A673 (cell line): ENCODE measurements around the gene SLC25A47.

Experiments
- CTCF ChIP-seq: fragments of 300-800, 200-600 bp; sonication (generic); conservative IDR thresholded peaks from 2 replicates; pipeline ENCODE4 v1.5.1; 2017; ENCODE audit warnings: low read depth, mild to moderate bottlenecking, antibody characterized with exemption, low read length, moderate library complexity, mixed read lengths
- EZH2 ChIP-seq: fragments of 200-600 bp; sonication (generic); IDR thresholded peaks from 2 replicates; pipeline ENCODE4 v1.6.1; 2017; ENCODE audit warnings: borderline replicate concordance, low read depth, mild to moderate bottlenecking, mixed read lengths, antibody characterized with exemption, low read length; ENCODE audit not compliant: poor library complexity, severe bottlenecking

DNA sequence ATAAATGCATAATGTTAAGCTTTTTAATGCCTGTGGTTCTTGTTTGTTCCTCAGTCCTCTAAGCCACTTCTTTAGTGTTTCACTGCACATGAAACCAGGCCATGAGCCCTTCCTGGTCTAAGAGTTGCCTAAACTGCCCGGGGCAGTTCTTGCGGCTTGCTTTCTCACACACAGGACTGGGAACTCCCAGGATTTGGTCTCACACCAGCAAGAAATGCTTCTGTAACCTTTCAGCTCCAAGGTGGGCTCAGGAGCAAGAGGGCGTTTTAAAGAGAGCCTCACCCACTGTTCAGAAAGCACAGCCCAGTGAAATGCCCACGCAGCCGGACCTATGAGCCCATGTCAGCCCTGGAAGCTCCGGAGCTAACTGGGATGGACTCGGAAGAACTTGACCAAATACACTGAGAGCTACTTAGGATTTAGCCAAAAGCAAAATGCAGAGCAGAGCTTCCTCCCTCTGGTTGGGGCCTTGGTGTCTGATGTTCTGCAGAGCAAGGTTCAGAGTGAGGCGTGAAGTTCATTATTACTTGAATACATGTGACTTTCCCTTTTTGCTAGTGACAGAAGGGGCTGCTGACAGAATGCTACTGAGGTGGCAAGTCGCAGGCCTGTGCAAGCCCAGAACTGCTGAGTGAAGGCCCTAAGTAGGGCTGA is 40.2 kb upstream of the SLC25A47 start:
- TF ChIP-seq CTCF (no peak), EZH2 (no peak)
